Brain microvascular endothelial cell (primary cell): Measurements from ENCODE around the gene RANBP3.

Source experiments
- DNase-seq: peaks from one replicate; pipeline ENCODE4 v3.0.0-alpha.2; 2020
- H3K27ac ChIP-seq: fragments of 250-450 bp; sonication (Bioruptor Pico); 2 replicates; pipeline ENCODE4 v1.5.1; 2020; ENCODE audit warnings: mild to moderate bottlenecking, moderate library complexity
- H3K27me3 ChIP-seq: fragments of 250-450 bp; sonication (Bioruptor Pico); replicated peaks from 2 replicates; pipeline ENCODE4 v1.5.1; 2020; ENCODE audit warnings: mild to moderate bottlenecking
- H3K36me3 ChIP-seq: fragments of 250-450 bp; sonication (Bioruptor Pico); replicated peaks from 2 replicates; pipeline ENCODE4 v1.5.1; 2020; ENCODE audit warnings: mild to moderate bottlenecking
- H3K4me3 ChIP-seq: 2 replicates; pipeline ENCODE4 v1.5.1; 2011; ENCODE audit warnings: low read depth, mild to moderate bottlenecking, control low read depth, low read length, moderate library complexity
- CTCF ChIP-seq: IDR thresholded peaks from 2 replicates; pipeline ENCODE4 v1.5.1; 2011; ENCODE audit warnings: low read depth, mild to moderate bottlenecking, moderate library complexity, low read length, control low read depth, inconsistent platforms; ENCODE audit errors: missing control alignments
- in situ Hi-C: cut with HindIII; loops from 2 replicates; pipeline ENCODE4 v1.10.0; 2017; ENCODE audit warnings: low sequenced_read_pairs, low pct_ligation_motif_present

RANBP3 gene

GRCh38 chr19:5993201-5993600, 15.3 kb upstream of the RANBP3 start:
- no peak for TF ChIP-seq CTCF
- Histone ChIP-seq H3K27me3 (no peaks in the 10 kb centered on the region), H3K4me3 (no peak overlapping the region), H3K27ac (no peak overlapping the region), H3K36me3 (no peaks in the 10 kb centered on the region)
- no peak for DNase-seq
- in situ Hi-C loops, result no loop called here

GRCh38 chr19:5992756-5993155, 14.8 kb upstream of the RANBP3 start:
- no peak for DNase-seq
- H3K27ac ChIP-seq, result no peak overlapping the region
- no peaks in the 10 kb centered on the region for H3K36me3 ChIP-seq
- no peak for TF ChIP-seq CTCF
- in situ Hi-C loops, result no loop called here
- no peak overlapping the region for H3K4me3 ChIP-seq
- no peaks in the 10 kb centered on the region for H3K27me3 ChIP-seq

- in situ Hi-C loops, result no loop called here
- H3K27me3 ChIP-seq, result no peaks in the 10 kb centered on the region
- H3K4me3 ChIP-seq, result no peak overlapping the region
- no peak overlapping the region for H3K27ac ChIP-seq
- no peak for DNase-seq
- H3K36me3 ChIP-seq, result no peaks in the 10 kb centered on the region
- TF ChIP-seq CTCF, result no peak
Measured at GRCh38 chr19:5991244-5991838, 13.4 kb upstream of the RANBP3 start.

- in situ Hi-C loops, result no loop called here
- no peak for DNase-seq
Measured at GRCh38 chr19:5990289-5990797, 12.4 kb upstream of the RANBP3 start.

GRCh38 chr19:5989388-5990074, 11.6 kb upstream of the RANBP3 start:
- TF ChIP-seq CTCF, result no peak
- no peak overlapping the region for H3K27ac ChIP-seq
- no peaks in the 10 kb centered on the region for H3K36me3 ChIP-seq
- no peak for DNase-seq
- no peaks in the 10 kb centered on the region for H3K27me3 ChIP-seq
- H3K4me3 ChIP-seq, result no peak overlapping the region
- in situ Hi-C loops, result no loop called here

More at GRCh38 chr19:5990289-5990797, 12.4 kb upstream of the RANBP3 start:
- Histone ChIP-seq H3K4me3 (no peak overlapping the region), H3K27me3 (no peaks in the 10 kb centered on the region), H3K27ac (no peak overlapping the region), H3K36me3 (no peaks in the 10 kb centered on the region)
- TF ChIP-seq CTCF, result no peak
